ENCODE measurements around the gene C12orf60.

Gene C12orf60

GRCh38 chr12:14871247-14871646, 67.8 kb downstream of the C12orf60 start:
- TF ChIP-seq SIN3A (IDR thresholded peaks at IDR 0.05; ENCODE audit: borderline replicate concordance, insufficient read depth, low read length) (no peak), REST (IDR thresholded peaks at IDR 0.05; ENCODE audit: insufficient read depth in 1 of 2, low read depth in 2 of 2, low read length in 2 of 2) (no peak), TAF1 (IDR thresholded peaks at IDR 0.05; ENCODE audit: borderline replicate concordance, insufficient read depth, low read length) (no peak), POLR2AphosphoS5 (IDR thresholded peaks at IDR 0.05; ENCODE audit: low read depth, low read length) (no peak)

- TF ChIP-seq SIN3A (IDR thresholded peaks at IDR 0.05; ENCODE audit: borderline replicate concordance, insufficient read depth, low read length) (no peak), TAF1 (IDR thresholded peaks at IDR 0.05; ENCODE audit: borderline replicate concordance, insufficient read depth, low read length) (no peak), POLR2AphosphoS5 (IDR thresholded peaks at IDR 0.05; ENCODE audit: low read depth, low read length) (no peak), FOXP2 (optimal IDR thresholded peaks at IDR 0.05; ENCODE audit: borderline replicate concordance, extremely low read depth, extremely low read length, insufficient read depth) (no peak), REST (IDR thresholded peaks at IDR 0.05; ENCODE audit: insufficient read depth in 1 of 2, low read depth in 2 of 2, low read length in 2 of 2) (no peak)
These were observed 68.4 kb downstream of the C12orf60 start for GRCh38 chr12:14871886-14872285.

- TF ChIP-seq REST (IDR thresholded peaks at IDR 0.05; ENCODE audit: insufficient read depth in 1 of 2, low read depth in 2 of 2, low read length in 2 of 2), result no peak
- no peak for TF ChIP-seq TAF1 (IDR thresholded peaks at IDR 0.05; ENCODE audit: borderline replicate concordance, insufficient read depth, low read length)
- TF ChIP-seq POLR2AphosphoS5 (IDR thresholded peaks at IDR 0.05; ENCODE audit: low read depth, low read length), result no peak
- TF ChIP-seq FOXP2 (optimal IDR thresholded peaks at IDR 0.05; ENCODE audit: borderline replicate concordance, extremely low read depth, extremely low read length, insufficient read depth), result no peak
- no peak for TF ChIP-seq SIN3A (IDR thresholded peaks at IDR 0.05; ENCODE audit: borderline replicate concordance, insufficient read depth, low read length)
These were observed 70.1 kb downstream of the C12orf60 start for GRCh38 chr12:14873440-14874185.

Measured in PFSK-1 (cell line).